GM19328 (cell line): ENCODE data around the gene SETD5.

Experiments used
- ATAC-seq: cut with Tn5 transposase; IDR thresholded peaks from one replicate; pipeline ENCODE4 v1.9.1; 2021; ENCODE audit warnings: mild to moderate bottlenecking, moderate library complexity; ENCODE audit not compliant: unreplicated experiment

Gene SETD5

DNA sequence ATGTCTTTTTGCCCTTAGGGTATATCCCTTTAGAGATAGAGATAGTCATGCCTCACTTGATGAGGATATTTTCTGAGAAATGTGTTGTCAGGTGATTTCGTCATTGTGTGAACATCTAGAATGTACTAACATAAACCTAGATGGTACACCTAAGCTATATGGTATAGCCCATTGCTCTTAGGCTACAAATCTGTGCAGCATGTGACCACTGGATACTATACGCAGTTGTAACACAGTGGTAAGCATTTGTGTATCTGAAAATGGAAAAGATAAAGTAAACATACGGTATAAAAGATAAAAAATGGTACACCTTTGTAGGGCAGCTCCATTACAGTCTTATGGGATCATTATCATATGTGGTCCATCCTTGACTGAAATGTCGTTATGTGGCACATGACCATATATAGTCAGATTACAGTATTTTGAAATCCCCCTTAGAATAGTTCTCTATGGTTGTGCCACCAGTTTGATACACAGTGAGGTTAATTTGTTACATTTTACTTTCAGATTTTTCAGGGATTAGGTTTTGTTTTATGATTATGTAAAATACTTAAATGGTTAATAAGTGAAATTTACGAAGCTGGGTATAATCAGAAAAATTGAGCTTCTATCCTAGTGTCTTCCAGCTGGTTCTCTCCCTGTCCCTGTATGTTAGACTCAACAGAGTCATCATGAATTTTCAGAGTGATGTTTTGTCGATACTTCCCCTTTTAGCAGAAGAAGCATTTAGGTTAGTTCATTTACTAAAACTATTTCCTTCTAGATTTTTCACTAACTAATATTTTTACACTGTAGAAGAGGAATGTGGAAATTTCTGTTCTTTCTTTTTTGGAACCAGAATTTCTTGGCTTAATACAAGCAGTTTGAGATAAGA, 12.8 kb downstream of the SETD5 start:
- ATAC-seq, result no peak

DNA sequence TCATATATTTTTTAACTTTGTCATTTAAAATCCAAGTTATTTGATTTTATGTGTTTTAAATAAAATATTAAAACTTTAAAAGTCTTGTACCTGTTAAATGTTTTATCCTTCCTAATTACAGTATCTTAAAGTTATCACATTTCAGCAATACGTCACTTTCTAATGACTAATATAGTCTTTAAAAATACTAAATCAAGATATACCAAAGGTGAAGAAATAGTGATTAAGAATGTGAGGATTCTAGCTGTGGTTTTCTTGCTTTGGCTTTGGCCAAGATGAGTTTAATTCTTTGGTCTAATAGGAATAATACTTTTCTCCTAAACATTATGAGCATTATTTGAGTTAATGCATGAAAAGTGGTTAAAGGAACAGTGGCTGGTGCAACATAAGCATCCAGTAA, 13.9 kb downstream of the SETD5 start:
- ATAC-seq, result no peak

- ATAC-seq, result no peak
These were observed 14.9 kb downstream of the SETD5 start for GRCh38 chr3:9412293-9412692.

DNA sequence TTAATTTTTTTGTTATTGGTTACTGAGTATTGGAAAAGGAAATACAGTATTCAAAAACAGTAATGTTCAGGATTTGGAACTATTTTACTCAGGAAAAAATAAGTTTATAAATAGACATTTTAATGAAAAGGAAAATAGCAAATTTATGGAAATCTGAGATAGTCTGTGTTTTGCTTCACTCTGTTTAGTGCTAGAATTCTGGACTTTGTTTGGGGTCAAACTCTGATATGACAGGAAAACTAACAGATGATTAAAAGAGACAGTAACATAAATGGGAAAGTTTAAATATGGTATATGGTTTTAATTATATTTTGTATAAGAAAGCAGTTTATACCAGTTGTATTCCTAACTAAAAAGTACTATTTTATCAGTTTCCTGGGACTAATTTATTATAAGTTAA, 17.4 kb downstream of the SETD5 start:
- ATAC-seq, result no peak

- no peak for ATAC-seq
These were observed 18.2 kb downstream of the SETD5 start for GRCh38 chr3:9415485-9416138.

- no peak for ATAC-seq
These were observed 18.8 kb downstream of the SETD5 start for GRCh38 chr3:9416139-9416780.

DNA sequence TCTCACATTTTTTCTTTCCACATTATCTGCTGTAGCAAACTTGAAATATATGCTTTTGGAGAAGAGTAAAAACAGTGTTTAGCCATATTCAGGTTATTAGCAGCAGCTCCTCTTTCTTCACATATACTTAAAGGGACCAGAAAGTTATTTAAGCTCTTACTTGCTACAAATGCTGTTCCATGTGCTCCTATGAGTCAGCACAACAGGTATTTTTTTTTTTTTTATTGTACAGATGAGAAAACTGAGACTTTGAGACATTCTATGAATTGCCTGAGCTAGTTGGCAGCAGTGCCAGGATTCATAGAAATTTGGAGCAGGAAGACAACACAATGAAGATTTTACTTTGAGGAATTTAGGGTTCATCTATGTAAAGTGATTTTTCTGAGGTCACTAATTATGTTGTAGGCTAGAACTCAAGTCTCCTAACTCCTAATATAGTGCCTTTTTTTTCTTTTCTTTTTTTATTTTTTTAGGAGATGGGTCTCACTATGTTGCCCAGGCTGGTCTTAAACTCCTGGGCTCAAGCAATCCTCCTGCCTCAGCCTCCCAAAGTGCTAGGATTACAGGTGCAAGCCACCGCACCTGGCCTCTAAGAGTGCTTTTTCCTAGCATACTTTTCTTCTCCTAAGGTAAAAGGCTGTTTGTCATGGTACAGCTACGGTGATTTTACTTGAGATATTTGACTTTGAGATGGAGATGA, 23.6 kb downstream of the SETD5 start:
- ATAC-seq, result no peak

DNA sequence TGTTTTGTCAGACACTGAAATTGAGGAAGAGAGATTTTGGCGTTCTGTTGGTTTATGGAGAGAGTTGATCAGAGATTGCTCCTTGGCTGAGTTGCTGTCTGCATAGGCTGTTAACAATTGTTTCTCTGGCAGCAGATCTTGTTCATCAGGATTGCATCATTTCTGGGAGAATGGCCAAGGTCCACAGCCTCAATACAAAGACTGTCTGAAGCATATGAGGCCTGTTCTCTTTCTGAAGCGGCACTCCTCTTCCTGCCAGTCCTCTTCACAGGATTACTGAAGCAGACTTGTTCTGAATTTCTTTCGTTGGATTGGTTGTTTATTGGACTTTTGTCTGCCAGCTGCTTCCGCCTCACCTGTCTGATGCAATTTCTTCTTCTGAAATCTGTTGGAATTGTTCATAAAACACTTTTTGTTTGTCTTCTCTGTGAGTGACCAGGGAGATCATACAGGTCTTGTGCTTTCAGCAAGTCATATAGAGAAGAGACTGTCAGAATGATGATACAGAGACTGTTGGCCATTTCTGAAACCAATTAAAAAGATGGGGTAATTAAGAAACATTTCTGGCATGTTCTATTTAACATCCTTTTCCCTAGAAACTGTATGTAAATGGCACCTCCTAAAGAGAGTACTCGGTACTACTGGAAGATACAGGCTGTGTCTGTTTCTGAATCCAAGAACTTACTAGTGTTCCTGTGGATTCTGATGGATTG, 25.5 kb downstream of the SETD5 start:
- no peak for ATAC-seq

DNA sequence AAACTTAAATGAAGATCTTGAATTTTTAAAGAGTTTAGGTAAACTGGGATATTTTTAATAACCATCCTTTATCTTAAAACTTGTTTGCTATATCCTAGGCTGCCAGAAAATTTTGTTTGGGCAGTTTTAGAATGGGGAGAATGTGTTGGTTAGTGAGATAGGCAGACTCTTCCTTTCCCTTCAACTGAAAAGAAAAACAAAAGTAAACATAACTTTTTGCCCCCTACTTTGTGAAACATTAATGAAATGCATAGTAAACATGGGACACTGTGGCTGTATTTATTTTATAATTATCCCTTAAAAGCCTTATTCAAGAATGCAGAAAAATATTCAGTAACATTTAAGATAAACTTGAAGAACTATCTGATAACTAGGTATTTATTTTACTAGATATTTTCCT, 31.0 kb downstream of the SETD5 start:
- no peak for ATAC-seq

GRCh38 chr3:9430733-9431132, 33.3 kb downstream of the SETD5 start:
- ATAC-seq, result no peak

DNA sequence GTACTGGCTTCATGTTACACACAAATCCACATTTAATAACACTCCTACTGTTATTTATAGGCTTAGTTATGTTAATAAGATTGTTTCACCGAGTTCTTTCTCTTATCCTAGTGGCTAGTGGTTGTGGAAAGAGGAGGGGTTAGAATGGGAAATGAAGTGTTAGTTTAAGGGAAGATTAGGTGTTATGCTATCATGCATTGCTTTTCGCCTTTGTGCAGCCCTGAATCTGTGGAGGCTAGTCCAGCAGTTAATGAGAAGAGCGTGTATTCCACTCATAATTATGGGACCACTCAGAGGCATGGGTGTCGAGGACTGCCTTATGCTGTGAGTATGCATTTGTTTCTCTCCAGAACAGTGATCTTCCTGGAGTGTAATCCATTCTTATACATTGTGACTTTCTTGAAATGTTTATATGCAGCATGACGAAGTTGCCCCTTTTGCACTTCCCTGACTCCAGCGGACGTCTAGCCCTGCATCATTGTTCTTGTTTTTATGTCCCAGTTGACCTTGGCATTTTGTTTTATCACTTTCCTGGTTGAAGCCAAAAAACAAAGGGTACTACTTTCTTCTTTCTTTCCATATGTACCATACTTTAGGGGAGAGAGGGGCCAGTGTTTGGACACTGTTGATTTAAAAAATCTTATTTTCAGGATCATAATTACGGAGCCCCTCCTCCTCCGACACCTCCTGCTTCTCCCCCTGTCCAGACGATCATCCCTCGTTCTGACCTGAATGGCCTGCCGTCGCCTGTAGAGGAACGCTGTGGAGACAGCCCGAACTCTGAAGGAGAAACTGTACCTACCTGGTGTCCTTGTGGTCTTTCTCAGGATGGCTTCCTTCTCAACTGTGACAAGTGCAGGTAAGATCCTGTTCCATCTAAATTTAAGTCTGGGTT, 36.5 kb downstream of the SETD5 start:
- no peak for ATAC-seq

DNA sequence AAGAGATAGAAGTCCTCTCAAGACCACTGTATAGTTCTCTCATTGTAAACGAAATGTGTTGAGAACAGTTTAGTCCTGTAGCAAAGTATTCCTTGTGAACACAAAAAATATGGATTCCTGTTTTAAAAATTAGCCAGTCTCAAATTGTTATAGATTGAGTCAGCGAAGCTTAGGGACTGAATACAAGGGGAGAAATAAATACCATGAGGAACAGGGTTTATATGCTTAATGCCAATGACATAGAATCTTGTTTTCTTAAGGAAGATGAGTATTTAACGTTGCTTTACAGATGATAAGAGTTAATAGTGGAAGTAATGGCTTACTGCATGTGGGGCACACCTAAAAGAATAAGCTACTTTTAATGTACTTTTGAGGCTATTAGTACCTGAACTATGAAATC, 37.9 kb downstream of the SETD5 start:
- no peak for ATAC-seq

- ATAC-seq, result no peak
These were observed 41.9 kb downstream of the SETD5 start for GRCh38 chr3:9439331-9439730.

- ATAC-seq, result no peak
These were observed 44.2 kb downstream of the SETD5 start for GRCh38 chr3:9441501-9442221.

- ATAC-seq, result no peak
These were observed 50.7 kb downstream of the SETD5 start for GRCh38 chr3:9448071-9448470.

DNA sequence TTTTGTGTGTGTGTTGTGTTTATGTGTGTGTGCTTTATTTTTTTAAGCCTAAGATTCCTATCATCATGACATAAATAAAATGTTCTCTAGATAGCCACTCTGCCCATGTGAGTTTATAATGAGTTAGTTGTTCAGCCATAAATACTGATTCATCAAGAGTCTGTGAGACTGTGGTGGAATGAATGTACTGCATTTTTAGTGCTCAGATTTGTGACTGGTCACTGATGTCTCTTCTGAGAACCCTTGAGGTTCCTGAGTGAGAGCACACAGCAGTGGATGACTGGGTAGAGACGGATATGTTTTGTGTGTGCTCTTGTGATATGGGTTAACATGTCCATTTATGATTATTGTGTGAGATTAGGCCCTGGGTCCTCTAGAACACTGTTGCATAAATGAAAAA, 51.2 kb downstream of the SETD5 start:
- ATAC-seq, result no peak

- ATAC-seq, result no peak
These were observed 52.7 kb downstream of the SETD5 start for GRCh38 chr3:9450126-9450525.

- no peak for ATAC-seq
These were observed 53.6 kb downstream of the SETD5 start for GRCh38 chr3:9450991-9451390.

DNA sequence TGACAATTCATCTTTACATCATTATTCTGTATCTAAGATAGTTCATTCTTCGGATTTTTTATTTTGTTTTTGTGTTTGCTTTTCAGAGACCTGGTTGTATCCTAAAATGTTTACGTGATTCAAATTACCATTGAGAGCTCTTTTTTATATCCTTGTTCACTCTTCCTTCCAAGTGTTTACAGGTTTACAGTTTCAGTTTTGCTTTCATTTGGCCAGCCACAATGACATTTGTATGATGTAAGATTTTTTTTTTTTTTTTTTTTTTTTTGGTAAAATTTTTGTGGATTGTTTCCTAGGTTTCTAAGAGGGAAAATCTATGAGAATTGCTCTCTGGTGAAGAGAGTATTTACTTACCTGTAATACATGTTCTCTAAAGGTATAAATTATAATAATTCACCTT, 55.0 kb downstream of the SETD5 start:
- ATAC-seq, result no peak
